C4-2B (cell line): ENCODE data around the gene MYOT.

Source experiments
- H3K27ac ChIP-seq: fragments of 450-650 bp; 2 replicates; pipeline ENCODE4 v1.5.1; 2017
- CTCF ChIP-seq: fragments of 450-650 bp; conservative IDR thresholded peaks from 2 replicates; pipeline ENCODE4 v1.5.1; 2017; ENCODE audit warnings: mild to moderate bottlenecking
- ZFX ChIP-seq: fragments of 450-650 bp; IDR thresholded peaks from 2 replicates; pipeline ENCODE4 v1.6.1; 2017

The MYOT gene

GRCh38 chr5:137902408-137903133, 34.9 kb downstream of the MYOT start:
- no peak for TF ChIP-seq ZFX
- H3K27ac ChIP-seq = no peak overlapping the region

GRCh38 chr5:137914758-137915157, 47.1 kb downstream of the MYOT start:
- no peak overlapping the region for H3K27ac ChIP-seq

GRCh38 chr5:137916923-137917322, 49.3 kb downstream of the MYOT start:
- no peak overlapping the region for H3K27ac ChIP-seq
- TF ChIP-seq ZFX (no peak), CTCF (no peak)

More at GRCh38 chr5:137914758-137915157, 47.1 kb downstream of the MYOT start:
- no peak for TF ChIP-seq CTCF
- no peak for TF ChIP-seq ZFX

GRCh38 chr5:137921931-137922330, 54.3 kb downstream of the MYOT start:
- no peak for TF ChIP-seq CTCF
- no peak overlapping the region for H3K27ac ChIP-seq

GRCh38 chr5:137923856-137924255, 56.2 kb downstream of the MYOT start:
- no peak overlapping the region for H3K27ac ChIP-seq
- TF ChIP-seq ZFX (no peak), CTCF (peak; percentile 12; the same call in 1 of the 2 replicates)

- H3K27ac ChIP-seq = no peak overlapping the region
- TF ChIP-seq ZFX = no peak
- TF ChIP-seq CTCF = no peak
These were observed 65.1 kb downstream of the MYOT start for GRCh38 chr5:137932800-137933199.

- TF ChIP-seq ZFX = no peak
- TF ChIP-seq CTCF = no peak
These were observed 65.8 kb downstream of the MYOT start for GRCh38 chr5:137933491-137933911.

GRCh38 chr5:137935190-137935589, 67.5 kb downstream of the MYOT start:
- TF ChIP-seq ZFX = no peak
- TF ChIP-seq CTCF = no peak
- H3K27ac ChIP-seq = no peak overlapping the region

More at GRCh38 chr5:137933491-137933911, 65.8 kb downstream of the MYOT start:
- H3K27ac ChIP-seq = no peak overlapping the region
